Muscle of leg (tissue), 16 donors: ENCODE data around the gene MEI4. TPM values are rescaled to one million over a fixed set of nuclear protein-coding genes. Genes with fewer than 3 reads are reported as not detected.

ENCODE experiments used
- DNase-seq: peaks from one replicate; pipeline ENCODE4 v3.0.0; 2013
- H3K27ac ChIP-seq: one replicate; pipeline ENCODE4 v1.5.1; 2013; ENCODE audit warnings: mild to moderate bottlenecking, low read length, control low read depth
- H3K27me3 ChIP-seq: one replicate; pipeline ENCODE4 v1.6.1; 2013; ENCODE audit warnings: low read length; ENCODE audit not compliant: control insufficient read depth, insufficient read depth
- H3K36me3 ChIP-seq: one replicate; pipeline ENCODE4 v1.6.1; 2013; ENCODE audit warnings: low read length; ENCODE audit not compliant: control insufficient read depth, insufficient read depth
- H3K4me1 ChIP-seq: one replicate; pipeline ENCODE4 v1.6.1; 2013; ENCODE audit warnings: low read length; ENCODE audit not compliant: control insufficient read depth, insufficient read depth
- H3K4me3 ChIP-seq: one replicate; pipeline ENCODE4 v1.5.1; 2013; ENCODE audit warnings: low read length, control low read depth
- H3K9me3 ChIP-seq: replicated peaks from 2 replicates; pipeline ENCODE4 v1.6.1; 2013; ENCODE audit warnings: low read depth, low read length; ENCODE audit not compliant: control insufficient read depth
- WGBS: methylation state at CpG from one replicate; pipeline ENCODE4 v1.1.5; 2013; ENCODE audit warnings: missing lambda C conversion rate; ENCODE audit not compliant: insufficient coverage; 5-methylcytosine and 5-hydroxymethylcytosine counted together
- long read RNA-seq, 11 donors: transcript quantifications; one replicate each; lab custom pipeline, GENCODE V29; 2026
- polyA plus RNA-seq, 8 donors: library from polyadenylated mRNA; unstranded; fragments of 120-200 nt; gene quantifications; one replicate each; pipeline versions ENCODE4 v1.2.1 to v1.2.3, GENCODE V29; 2013; ENCODE audit warnings: inconsistent platforms in 1 of 8, low replicate concordance in 1 of 8; ENCODE audit not compliant: insufficient read length in 8 of 8, insufficient read depth in 1 of 8
- total RNA-seq: library from RNA; stranded (reverse); fragments of 120-200 nt; gene quantifications from one replicate; pipeline ENCODE4 v1.2.4, GENCODE V29; 2013

MEI4 gene
- total RNA-seq: under 0.01 TPM
- polyA plus RNA-seq: under 1 TPM in 6 of 8 donors, not detected in 2; 0.03 to 0.08 (median 0.04) TPM
- long read RNA-seq, donor 1: 0 reads
- long read RNA-seq, donor 2: 0 reads
- long read RNA-seq, donor 3: 0 reads
- long read RNA-seq, donor 4: 0 reads
- long read RNA-seq, donor 5: 0 reads
- long read RNA-seq, donor 6: 0 reads
- long read RNA-seq, donor 7: 0 reads
- long read RNA-seq, donor 8: 0 reads
- long read RNA-seq, donor 9: 0 reads
- long read RNA-seq, donor 10: 0 reads
- long read RNA-seq, donor 11: 0 reads

- no CpG with 5 or more reads among the region's 2 CpGs for WGBS
Observed at GRCh38 chr6:77652739-77653138, at the start of gene MEI4. Gene MEI4 (plus strand): TSS chr6:77653039. CDS start chr6:77690672, 37,633 bp downstream.

GRCh38 chr6:77604476-77604875 lies 48.4 kb upstream of the MEI4 start:
- DNase-seq: no peak
- H3K27me3 ChIP-seq: no peaks in the 10 kb centered on the region
- H3K4me1 ChIP-seq: no peaks in the 10 kb centered on the region
- no CpG with 5 or more reads among the region's 4 CpGs for WGBS
- H3K4me3 ChIP-seq: no peak overlapping the region
- no peaks in the 10 kb centered on the region for H3K9me3 ChIP-seq
- no peak overlapping the region for H3K27ac ChIP-seq
- no peaks in the 10 kb centered on the region for H3K36me3 ChIP-seq

More at GRCh38 chr6:77652739-77653138, at the start of gene MEI4:
- H3K4me1 ChIP-seq: no peaks in the 10 kb centered on the region
- H3K4me3 ChIP-seq: no peak within 1 kb of the TSS
- peaks cover 2% of the 10 kb centered on the region for H3K9me3 ChIP-seq
- no peaks in the 10 kb centered on the region for H3K27me3 ChIP-seq
- H3K36me3 ChIP-seq: no peaks in the 10 kb centered on the region
- no peak for DNase-seq
- H3K27ac ChIP-seq: no peak within 1 kb of the TSS

DNA sequence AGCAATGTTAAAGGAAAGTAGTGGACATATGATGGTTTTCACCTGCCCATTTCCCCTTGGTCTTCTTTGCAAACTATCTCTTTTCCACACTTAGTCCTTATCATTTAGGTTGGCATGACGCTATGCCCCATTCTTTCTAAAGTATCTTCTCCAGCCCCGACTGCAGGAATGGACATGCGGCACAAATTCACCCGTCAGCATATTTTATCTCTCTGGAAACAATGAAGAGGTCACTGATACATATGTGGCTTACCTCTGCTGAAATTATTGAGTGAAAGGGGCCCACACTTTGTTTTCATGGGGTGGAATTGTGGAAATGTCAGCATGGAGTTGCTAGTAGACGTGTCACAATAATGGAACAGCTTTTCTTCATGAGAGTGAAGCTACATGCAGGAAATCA lies 45.8 kb upstream of the MEI4 start:
- Histone ChIP-seq H3K36me3 (no peaks in the 10 kb centered on the region), H3K4me1 (no peaks in the 10 kb centered on the region), H3K4me3 (no peak overlapping the region), H3K27me3 (no peaks in the 10 kb centered on the region), H3K9me3 (no peaks in the 10 kb centered on the region), H3K27ac (no peak overlapping the region)
- 92% methylated on average over 2 of the region's 5 CpGs for WGBS
- no peak for DNase-seq

DNA sequence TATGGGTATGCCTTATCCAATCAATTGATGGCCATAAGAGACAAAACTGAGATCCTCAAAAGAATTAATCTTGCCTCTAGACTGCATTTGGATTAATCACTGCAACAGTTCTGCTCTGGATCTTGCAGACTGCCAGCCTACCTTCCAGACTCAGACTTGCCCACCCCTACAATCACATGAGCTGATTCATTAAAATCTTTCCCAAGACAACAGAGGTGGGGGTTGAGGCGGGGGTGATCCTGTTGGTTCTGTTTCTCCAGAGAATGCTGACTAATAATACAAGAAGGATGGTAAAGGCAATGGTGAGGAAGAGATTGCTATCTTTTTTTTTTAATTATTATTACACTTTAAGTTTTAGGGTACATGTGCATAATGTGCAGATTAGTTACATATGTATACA lies 43.7 kb upstream of the MEI4 start:
- no peak overlapping the region for H3K27ac ChIP-seq
- no peak overlapping the region for H3K4me3 ChIP-seq
- no peaks in the 10 kb centered on the region for H3K36me3 ChIP-seq
- no peaks in the 10 kb centered on the region for H3K27me3 ChIP-seq
- DNase-seq: no peak
- WGBS: no CpG with 5 or more reads among the region's 1 CpG
- H3K9me3 ChIP-seq: no peaks in the 10 kb centered on the region
- no peaks in the 10 kb centered on the region for H3K4me1 ChIP-seq

DNA sequence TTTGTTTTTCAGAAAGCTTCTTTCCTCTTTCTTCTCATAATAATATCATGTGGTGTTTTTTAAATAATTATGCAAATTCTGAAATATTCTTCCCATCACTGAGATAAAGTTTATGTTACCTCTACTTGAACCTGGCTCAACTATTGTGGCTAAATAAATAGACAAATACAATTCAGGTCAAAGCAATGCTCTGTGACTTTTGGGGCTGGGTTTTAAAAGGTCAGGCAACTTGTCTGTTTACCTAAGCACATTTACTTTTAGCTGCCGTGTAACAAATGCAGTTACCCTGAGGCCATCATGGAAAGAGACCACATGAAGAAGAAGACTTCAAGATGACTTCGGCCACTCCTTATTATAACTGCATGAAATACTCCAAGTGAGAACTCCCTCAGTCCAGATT lies 33.7 kb upstream of the MEI4 start:
- Histone ChIP-seq H3K9me3 (peaks cover 3% of the 10 kb centered on the region), H3K27me3 (no peaks in the 10 kb centered on the region), H3K4me3 (no peak overlapping the region), H3K4me1 (no peaks in the 10 kb centered on the region), H3K36me3 (no peaks in the 10 kb centered on the region), H3K27ac (no peak overlapping the region)
- no CpG with 5 or more reads among the region's 2 CpGs for WGBS
- DNase-seq: no peak

DNA sequence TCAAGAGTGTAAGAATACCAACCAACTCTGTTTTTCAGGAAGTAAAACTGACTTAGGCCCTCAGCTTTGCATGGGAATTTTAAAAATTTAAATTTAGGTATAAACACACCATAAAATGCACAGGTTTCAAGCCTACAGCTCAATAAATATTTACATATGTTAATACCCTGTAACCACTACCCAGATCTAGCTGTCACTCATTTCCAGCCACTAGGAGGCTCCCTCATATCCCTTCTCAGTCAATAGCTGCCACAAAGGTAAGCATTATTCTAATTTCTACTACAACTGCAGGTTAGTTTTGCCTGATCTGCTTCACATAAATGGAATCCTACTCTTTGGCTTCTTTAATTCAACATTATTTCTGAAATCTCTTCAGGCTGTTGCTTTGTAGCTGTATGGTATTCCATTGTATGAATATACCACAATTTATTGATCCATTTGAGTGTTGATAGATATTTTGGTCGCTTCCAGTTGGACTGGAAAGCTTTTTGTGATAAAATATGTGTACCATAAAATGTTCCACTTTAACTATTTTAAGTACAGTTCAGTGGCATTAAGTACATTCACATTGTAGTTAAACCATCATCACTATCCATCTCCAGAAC lies 32.5 kb upstream of the MEI4 start:
- no peak for DNase-seq
- Histone ChIP-seq H3K36me3 (no peaks in the 10 kb centered on the region), H3K27ac (no peak overlapping the region), H3K27me3 (no peaks in the 10 kb centered on the region), H3K9me3 (peaks cover 3% of the 10 kb centered on the region), H3K4me1 (no peaks in the 10 kb centered on the region), H3K4me3 (no peak overlapping the region)
- no CpG with 5 or more reads among the region's 1 CpG for WGBS

DNA sequence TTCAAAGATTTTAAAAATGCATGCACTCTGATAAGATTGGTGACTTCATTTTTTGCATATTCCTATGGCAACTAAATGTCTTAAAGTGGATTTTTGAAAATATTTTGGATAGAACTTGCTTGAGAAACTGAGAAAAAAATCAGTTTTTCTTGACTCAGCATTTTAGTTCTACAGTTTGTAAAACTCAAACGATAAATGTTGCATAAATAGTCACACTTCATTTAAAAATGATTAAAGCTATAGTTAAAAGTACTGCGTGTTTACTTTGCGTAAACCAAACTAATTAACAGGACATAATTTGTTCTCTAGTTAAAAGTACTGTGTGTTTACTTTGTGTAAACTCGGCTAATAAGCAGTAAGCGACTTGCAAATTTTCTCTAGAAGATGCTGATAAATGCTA lies 28.3 kb upstream of the MEI4 start:
- DNase-seq: no peak
- WGBS: no CpG with 5 or more reads among the region's 5 CpGs
- Histone ChIP-seq H3K9me3 (no peaks in the 10 kb centered on the region), H3K4me1 (no peaks in the 10 kb centered on the region), H3K27ac (no peak overlapping the region), H3K4me3 (no peak overlapping the region), H3K36me3 (no peaks in the 10 kb centered on the region), H3K27me3 (no peaks in the 10 kb centered on the region)

- no CpG with 5 or more reads among the region's 1 CpG for WGBS
- H3K4me3 ChIP-seq: no peak overlapping the region
Observed at GRCh38 chr6:77626426-77626825, 26.4 kb upstream of the MEI4 start.

GRCh38 chr6:77630014-77630413 lies 22.8 kb upstream of the MEI4 start:
- no peak overlapping the region for H3K4me3 ChIP-seq
- no peak overlapping the region for H3K27ac ChIP-seq
- no peak for DNase-seq
- no CpG with 5 or more reads among the region's 2 CpGs for WGBS
- no peaks in the 10 kb centered on the region for H3K4me1 ChIP-seq
- H3K36me3 ChIP-seq: no peaks in the 10 kb centered on the region
- H3K27me3 ChIP-seq: no peaks in the 10 kb centered on the region
- H3K9me3 ChIP-seq: no peaks in the 10 kb centered on the region

More at GRCh38 chr6:77626426-77626825, 26.4 kb upstream of the MEI4 start:
- Histone ChIP-seq H3K4me1 (no peaks in the 10 kb centered on the region), H3K9me3 (no peaks in the 10 kb centered on the region), H3K36me3 (no peaks in the 10 kb centered on the region), H3K27ac (no peak overlapping the region), H3K27me3 (no peaks in the 10 kb centered on the region)
- DNase-seq: no peak

GRCh38 chr6:77633471-77633870 lies 19.4 kb upstream of the MEI4 start:
- no CpG with 5 or more reads among the region's 1 CpG for WGBS
- Histone ChIP-seq H3K27ac (no peak overlapping the region), H3K27me3 (no peaks in the 10 kb centered on the region), H3K4me1 (no peaks in the 10 kb centered on the region), H3K36me3 (no peaks in the 10 kb centered on the region), H3K4me3 (no peak overlapping the region), H3K9me3 (no peaks in the 10 kb centered on the region)
- DNase-seq: no peak
